Upper lobe of left lung (tissue), 6 donors: ENCODE measurements around the gene ADAMTS2. TPM values are rescaled to one million over a fixed set of nuclear protein-coding genes. Genes with fewer than 3 reads are reported as not detected.

ENCODE experiments used
- ATAC-seq, 2 donors: fragments of 200-7000 bp; cut with Tn5 transposase; one replicate each; pipeline ENCODE4 v1.9.1; 2022; ENCODE audit warnings: mild to moderate bottlenecking in 2 of 2, moderate library complexity in 2 of 2; ENCODE audit not compliant: low FRiP score in 2 of 2
- DNase-seq, 2 donors: peaks; one replicate each; pipeline ENCODE4 v3.0.0-alpha.2; 2019 to 2020
- H3K27ac ChIP-seq, 4 donors: fragments of 200-600 bp; sonication (generic); one replicate each; pipeline ENCODE4 v1.5.1; 2016 to 2019
- H3K27me3 ChIP-seq, 4 donors: fragments of 200-600 bp; sonication (generic); one replicate each; pipeline ENCODE4 v1.5.1; 2017 to 2019
- H3K36me3 ChIP-seq, 4 donors: fragments of 200-600 bp; sonication (generic); one replicate each; pipeline ENCODE4 v1.5.1; 2016 to 2019
- H3K4me1 ChIP-seq, 4 donors: fragments of 200-600 bp; sonication (generic); one replicate each; pipeline ENCODE4 v1.5.1; 2018 to 2019
- H3K4me3 ChIP-seq, 4 donors: fragments of 200-600 bp; sonication (generic); one replicate each; pipeline ENCODE4 v1.5.1; 2017 to 2019; ENCODE audit warnings: mild to moderate bottlenecking in 2 of 4, moderate library complexity in 1 of 4
- H3K9me3 ChIP-seq, 4 donors: fragments of 200-600 bp; sonication (generic); one replicate each; pipeline ENCODE4 v1.5.1; 2018 to 2019
- EP300 ChIP-seq, 4 donors: sonication (generic); formaldehyde crosslinking; IDR thresholded peaks; one replicate each; pipeline ENCODE4 v1.5.1; 2017; ENCODE audit warnings: antibody characterized with exemption in 4 of 4, control low read depth in 2 of 4
- POLR2A ChIP-seq, 4 donors: fragments of 450-650 bp; IDR thresholded peaks; one replicate each; pipeline ENCODE4 v1.5.1; 2016 to 2017; ENCODE audit warnings: antibody characterized with exemption in 4 of 4, mild to moderate bottlenecking in 2 of 4
- POLR2AphosphoS5 ChIP-seq, 2 donors: sonication (generic); formaldehyde crosslinking; IDR thresholded peaks; one replicate each; pipeline ENCODE4 v1.5.1; 2017; ENCODE audit warnings: antibody characterized with exemption in 2 of 2
- WGBS, 2 donors: methylation state at CpG; one replicate each; pipeline ENCODE4 v1.1.5; 2017 to 2018; 5-methylcytosine and 5-hydroxymethylcytosine counted together
- total RNA-seq, 6 donors: library from RNA; depleted of rRNA in 4 of 6; stranded (reverse); fragments of >200 nt in 4 of 6; gene quantifications; one replicate each; pipeline versions ENCODE4 v1.1.0 to v1.2.1, GENCODE V29; 2016 to 2021
- TF ChIP-seq, protein P1 (sequence below), 6 experiments: fragments of 450-650 bp in 4 of 6; fragments of 200-600 bp in 2 of 6; sonication (generic) in 2 of 6; IDR thresholded peaks; one replicate each; pipeline ENCODE4 v1.5.1; 2016 to 2019; ENCODE audit warnings: antibody characterized with exemption in 6 of 6
- donor health status: DM: no; HTN: no; CAD: no; lungs with moderate emphysema.
- donor health status: DM: no; HTN: yes; CAD: no; lungs with severe emphysema.

ADAMTS2 gene
- total RNA-seq, 6 donors from 2014 or later: 10.0 to 114 (median 25.7) TPM

DNA sequence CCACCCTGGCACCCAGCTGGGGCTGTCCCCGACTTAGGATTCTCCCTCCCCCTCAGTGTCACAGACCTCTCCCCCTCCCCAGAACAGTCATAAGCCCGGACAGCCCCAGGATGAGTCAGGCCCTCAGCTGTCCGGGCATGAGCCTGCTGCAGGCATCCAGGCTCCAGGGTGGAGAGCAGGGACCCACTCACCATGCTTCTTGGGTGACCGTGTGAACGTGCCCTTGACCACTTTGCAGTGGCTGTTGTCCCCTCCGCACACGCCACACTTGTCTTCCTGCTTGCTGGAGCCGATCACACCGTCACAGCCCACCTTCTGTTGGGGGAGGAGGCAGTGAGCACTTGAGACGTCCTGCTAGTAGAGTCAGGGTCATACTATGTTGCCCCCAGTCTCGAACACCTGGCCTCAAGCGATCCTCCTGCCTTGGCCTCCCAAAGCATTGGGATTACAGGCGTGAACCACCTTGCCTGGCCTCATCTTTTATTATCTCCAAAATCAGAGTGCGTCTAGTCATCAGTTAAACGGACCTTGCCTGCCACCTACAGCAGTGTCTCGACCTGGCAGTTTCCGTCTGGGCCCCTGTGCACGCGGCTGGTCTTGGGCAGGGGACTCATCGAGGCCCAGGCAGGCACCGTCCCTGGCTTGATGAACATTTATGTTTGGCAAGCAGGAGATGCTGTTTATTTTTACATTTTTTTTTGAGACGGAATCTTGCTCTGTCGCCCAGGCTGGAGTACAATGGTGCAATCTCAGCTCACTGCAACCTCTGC lies 212.5 kb downstream of the ADAMTS2 start:
- Histone ChIP-seq H3K27ac (no peak overlapping the region), H3K4me3 (no peak overlapping the region), H3K27me3 (no peaks in the 10 kb centered on the region), H3K4me1 (no peaks in the 10 kb centered on the region), H3K9me3 (no peaks in the 10 kb centered on the region), H3K36me3 (peaks cover 0 to 12% (median 6%) of the 10 kb centered on the region in 4 donors)
- TF ChIP-seq POLR2A (IDR thresholded peaks at IDR 0.05): no peak
- no peak for TF ChIP-seq POLR2AphosphoS5 (IDR thresholded peaks at IDR 0.05)
- TF ChIP-seq, protein P1, sequence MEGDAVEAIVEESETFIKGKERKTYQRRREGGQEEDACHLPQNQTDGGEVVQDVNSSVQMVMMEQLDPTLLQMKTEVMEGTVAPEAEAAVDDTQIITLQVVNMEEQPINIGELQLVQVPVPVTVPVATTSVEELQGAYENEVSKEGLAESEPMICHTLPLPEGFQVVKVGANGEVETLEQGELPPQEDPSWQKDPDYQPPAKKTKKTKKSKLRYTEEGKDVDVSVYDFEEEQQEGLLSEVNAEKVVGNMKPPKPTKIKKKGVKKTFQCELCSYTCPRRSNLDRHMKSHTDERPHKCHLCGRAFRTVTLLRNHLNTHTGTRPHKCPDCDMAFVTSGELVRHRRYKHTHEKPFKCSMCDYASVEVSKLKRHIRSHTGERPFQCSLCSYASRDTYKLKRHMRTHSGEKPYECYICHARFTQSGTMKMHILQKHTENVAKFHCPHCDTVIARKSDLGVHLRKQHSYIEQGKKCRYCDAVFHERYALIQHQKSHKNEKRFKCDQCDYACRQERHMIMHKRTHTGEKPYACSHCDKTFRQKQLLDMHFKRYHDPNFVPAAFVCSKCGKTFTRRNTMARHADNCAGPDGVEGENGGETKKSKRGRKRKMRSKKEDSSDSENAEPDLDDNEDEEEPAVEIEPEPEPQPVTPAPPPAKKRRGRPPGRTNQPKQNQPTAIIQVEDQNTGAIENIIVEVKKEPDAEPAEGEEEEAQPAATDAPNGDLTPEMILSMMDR (IDR thresholded peaks at IDR 0.05): no peak
- TF ChIP-seq EP300 (IDR thresholded peaks at IDR 0.05): no peak
- DNase-seq: peak in 1 of 2 donors; percentile 52
- no peak for ATAC-seq
- 75 to 85% methylated on average over 21 of the region's 23 CpGs for WGBS, 2 donors

DNA sequence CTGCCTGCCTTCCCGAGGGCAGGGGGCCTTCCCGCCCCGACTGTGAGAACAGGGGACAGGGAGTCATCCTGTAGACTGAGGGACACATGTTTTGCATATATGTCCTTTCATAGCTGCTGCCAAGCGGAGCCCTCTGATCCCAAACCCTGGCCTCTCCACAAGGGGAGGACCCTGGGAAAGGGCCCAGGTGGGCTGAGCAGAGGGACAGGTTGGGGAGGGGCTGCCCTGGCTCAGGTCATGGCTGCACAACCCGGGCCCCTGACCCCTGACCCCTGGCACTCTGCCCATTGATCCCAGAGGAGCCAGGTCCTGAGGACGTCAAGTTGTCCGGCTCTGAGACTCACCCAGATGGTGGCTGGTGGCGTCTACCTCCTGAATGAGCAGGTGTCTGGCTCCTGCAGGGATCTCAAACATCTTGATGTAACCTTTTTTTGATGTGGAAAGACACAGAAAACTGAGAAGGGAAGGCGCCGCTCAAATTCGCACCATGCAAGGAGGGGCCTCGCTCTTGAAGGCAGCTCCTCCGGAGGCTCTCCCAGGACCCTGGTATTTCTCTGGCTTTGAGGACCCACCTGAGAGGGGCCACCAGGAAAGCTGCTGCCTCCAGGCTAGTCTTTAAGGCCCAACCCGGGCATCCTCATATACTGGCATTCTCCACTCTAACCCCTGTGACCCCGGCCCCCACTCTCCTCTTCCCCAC lies 213.2 kb downstream of the ADAMTS2 start:
- H3K27ac ChIP-seq: no peak overlapping the region
- no peak overlapping the region for H3K4me3 ChIP-seq
- ATAC-seq: no peak
- no peaks in the 10 kb centered on the region for H3K4me1 ChIP-seq
- TF ChIP-seq POLR2A (IDR thresholded peaks at IDR 0.05): no peak
- TF ChIP-seq, protein P1 (IDR thresholded peaks at IDR 0.05): no peak
- H3K36me3 ChIP-seq: peaks cover 0 to 14% (median 6%) of the 10 kb centered on the region in 4 donors
- no peaks in the 10 kb centered on the region for H3K27me3 ChIP-seq
- WGBS, 2 donors: 72 to 74% methylated on average over 13 to 15 of the region's 15 CpGs
- no peak for DNase-seq
- no peaks in the 10 kb centered on the region for H3K9me3 ChIP-seq

DNA sequence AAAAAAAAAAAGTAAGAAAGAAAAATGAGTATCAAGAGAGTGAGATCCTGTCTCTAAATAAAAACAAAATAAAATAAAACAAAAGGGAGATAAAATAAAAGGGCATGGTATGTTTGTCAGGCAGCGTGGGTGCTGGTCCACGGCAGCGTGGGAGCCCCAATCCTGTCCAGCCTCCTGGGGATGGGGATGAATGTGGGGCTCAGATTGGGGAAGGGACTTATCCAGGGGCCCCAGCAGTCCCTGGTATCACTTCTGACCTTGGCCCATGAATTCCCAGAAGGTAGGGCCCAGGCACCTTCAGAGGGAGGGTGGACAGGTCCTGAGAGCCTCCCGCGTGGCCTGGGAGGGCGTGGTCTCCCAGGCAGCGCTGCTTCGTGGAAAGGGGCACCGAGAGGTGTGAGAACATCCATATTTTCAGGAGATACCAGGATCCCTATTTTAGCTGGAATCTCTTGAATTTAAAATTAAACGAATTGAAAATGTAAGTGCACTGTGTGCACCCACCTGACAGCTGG lies 213.9 kb downstream of the ADAMTS2 start:
- no peak for ATAC-seq

DNA sequence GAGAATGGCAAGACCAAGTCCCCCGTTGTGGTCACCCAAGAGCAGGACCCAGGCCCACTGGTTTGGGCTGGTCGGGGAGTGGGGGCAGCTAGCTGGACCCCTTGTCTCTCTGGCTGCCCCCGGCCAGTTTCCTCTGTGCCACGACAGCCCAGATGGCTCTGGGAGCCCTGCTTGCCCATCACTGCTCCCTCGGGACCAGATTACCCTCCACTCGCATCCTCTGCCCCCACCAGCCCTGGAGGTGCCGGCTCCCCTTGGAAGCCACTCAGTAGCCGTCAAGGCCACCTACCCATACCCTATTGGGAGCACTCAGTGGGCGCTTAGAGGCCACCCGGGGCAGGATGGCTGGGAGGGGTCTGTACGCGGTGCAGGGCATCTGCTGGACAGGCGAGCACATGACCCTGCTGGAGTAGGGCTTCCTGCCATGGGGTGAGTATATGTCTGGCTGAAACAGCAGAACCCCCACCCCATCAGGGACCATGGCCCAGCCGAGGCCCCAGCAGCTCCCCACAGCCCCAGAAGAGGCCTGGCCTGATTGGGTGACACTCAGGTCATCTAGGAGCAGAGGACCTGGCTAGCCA lies 215.1 kb downstream of the ADAMTS2 start:
- no peak for TF ChIP-seq EP300 (IDR thresholded peaks at IDR 0.05)
- TF ChIP-seq, protein P1 (IDR thresholded peaks at IDR 0.05): no peak
- no peak for TF ChIP-seq POLR2A (IDR thresholded peaks at IDR 0.05)
- TF ChIP-seq POLR2AphosphoS5 (IDR thresholded peaks at IDR 0.05): no peak
- WGBS, 2 donors: 89 to 90% methylated on average over 6 to 14 of the region's 14 CpGs
- ATAC-seq (no peak), DNase-seq (peak in 1 of 2 donors; percentile 66)
- no peaks in the 10 kb centered on the region for H3K4me1 ChIP-seq
- no peak overlapping the region for H3K4me3 ChIP-seq
- no peaks in the 10 kb centered on the region for H3K9me3 ChIP-seq
- H3K27ac ChIP-seq: no peak overlapping the region
- peaks cover 0 to 14% (median 4%) of the 10 kb centered on the region in 4 donors for H3K36me3 ChIP-seq
- H3K27me3 ChIP-seq: no peaks in the 10 kb centered on the region

More for the DNA sequence above, 213.9 kb downstream of the ADAMTS2 start:
- no peak for DNase-seq
- Histone ChIP-seq H3K4me1 (no peaks in the 10 kb centered on the region), H3K9me3 (no peaks in the 10 kb centered on the region), H3K4me3 (no peak overlapping the region), H3K36me3 (peaks cover 0 to 14% (median 6%) of the 10 kb centered on the region in 4 donors), H3K27ac (no peak overlapping the region), H3K27me3 (no peaks in the 10 kb centered on the region)
- TF ChIP-seq, protein P1 (IDR thresholded peaks at IDR 0.05): no peak
- TF ChIP-seq EP300 (IDR thresholded peaks at IDR 0.05) (no peak), POLR2AphosphoS5 (IDR thresholded peaks at IDR 0.05) (no peak), POLR2A (IDR thresholded peaks at IDR 0.05) (no peak)
- WGBS, 2 donors: 83 to 88% methylated on average over 10 of the region's 10 CpGs
